SH-SY5Y (cell line): Measurements from ENCODE around the gene SGTA.

Experiments used
- GATA2 ChIP-seq: IDR thresholded peaks from 2 replicates; pipeline ENCODE4 v1.6.1; 2011; ENCODE audit warnings: mild to moderate bottlenecking, low read depth, low read length
- GATA3 ChIP-seq: IDR thresholded peaks from 2 replicates; pipeline ENCODE4 v1.6.1; 2011; ENCODE audit warnings: low read depth, mild to moderate bottlenecking, low read length, moderate library complexity

The SGTA gene

DNA sequence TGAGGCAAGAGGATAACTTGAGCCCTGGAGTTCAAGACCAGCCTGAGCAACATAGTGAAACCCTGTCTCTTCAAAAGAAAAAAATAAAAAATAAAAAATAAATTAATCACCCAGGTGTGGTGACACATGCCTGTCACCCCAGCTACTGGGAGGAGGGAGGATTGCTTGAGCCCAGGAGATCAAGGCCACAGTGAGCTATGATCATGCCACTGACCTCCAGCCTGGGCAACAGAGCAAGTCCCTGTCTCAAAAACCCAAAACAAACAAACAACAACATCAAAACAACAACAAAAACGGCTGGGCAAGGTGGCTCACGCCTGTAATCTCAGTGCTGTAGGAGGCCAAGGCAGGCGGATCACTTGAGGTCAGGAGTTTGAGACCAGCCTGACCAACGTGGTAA is 39.0 kb downstream of the SGTA start:
- no peak for TF ChIP-seq GATA3
- TF ChIP-seq GATA2: no peak

DNA sequence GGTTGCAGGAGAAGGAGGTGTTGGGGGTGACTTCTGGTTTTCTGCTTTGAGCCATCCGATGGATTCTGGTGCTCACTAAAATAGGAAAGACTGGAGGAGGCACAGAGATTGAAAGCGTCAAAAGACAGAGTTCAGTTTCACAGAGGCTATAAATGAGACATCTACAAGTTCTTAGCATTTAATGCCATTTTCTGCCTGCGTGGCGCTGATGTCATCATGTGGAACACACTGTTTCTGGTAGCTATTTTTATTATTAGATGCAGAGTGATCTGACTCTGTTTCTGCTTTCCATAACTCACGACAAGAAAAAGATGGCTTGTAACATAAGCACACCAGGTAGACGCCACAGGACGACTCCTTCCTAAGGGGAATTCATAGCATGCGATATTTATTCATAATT is 40.0 kb downstream of the SGTA start:
- TF ChIP-seq GATA3: no peak
- TF ChIP-seq GATA2: no peak

DNA sequence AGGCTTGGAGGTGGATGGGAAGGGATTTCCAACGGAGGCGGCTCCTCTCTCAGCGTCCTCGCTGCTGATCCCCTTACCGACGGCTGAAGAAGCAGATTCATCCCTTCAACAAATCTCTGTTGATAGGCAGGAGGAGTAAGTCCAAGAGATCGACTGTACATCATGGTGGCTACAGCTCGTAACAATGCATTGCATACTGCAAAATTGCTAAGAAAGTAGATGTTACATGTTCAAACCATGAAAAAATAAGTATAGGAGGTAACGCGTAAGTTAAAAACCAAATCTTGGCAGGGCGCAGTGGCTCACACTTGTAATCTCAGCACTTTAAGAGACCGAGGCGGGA is 42.8 kb downstream of the SGTA start:
- no peak for TF ChIP-seq GATA2
- no peak for TF ChIP-seq GATA3

DNA sequence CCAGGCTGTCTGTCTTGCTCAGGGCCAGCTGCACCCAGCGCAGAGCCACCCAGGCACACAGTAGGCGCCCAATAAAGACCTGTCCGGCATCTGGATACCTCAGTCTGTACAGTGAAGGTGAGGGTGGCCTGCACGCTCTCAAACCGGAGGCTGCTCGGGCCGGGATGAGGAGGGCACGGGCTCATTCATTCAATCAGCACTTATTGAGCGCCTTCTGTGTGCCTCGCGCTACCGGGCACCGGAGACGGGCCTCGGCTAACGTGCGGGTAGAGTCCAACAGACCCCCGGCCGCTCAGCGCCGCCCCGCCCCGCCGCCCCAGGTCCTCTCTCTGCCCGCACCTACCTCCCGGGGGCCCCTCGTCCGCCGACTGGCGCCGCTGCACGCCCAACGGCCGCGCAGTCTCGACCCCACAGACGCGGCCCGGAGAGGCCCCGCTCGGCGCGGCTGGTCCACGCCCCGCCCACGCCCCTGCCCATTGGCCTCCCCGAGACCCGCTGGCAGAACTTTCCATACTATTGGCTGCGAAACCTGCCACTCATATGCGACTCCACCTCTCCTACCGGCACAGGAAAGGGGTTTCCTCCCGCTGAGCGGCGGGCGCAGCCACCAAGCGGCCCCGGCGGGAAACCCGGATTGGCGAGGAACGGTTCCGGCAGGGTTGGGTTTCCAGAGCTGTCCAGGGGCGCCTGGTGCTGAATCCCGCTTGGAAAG is 43.3 kb downstream of the SGTA start, which contains the start of gene SLC39A3:
TSS of gene SLC39A3 (minus strand) at position 416 of the 712 bp plus-strand sequence. CDS start 2,760 bp downstream, outside the sequence.
- TF ChIP-seq GATA3 (no peak), GATA2 (no peak)

GRCh38 chr19:2736550-2737190 is 46.4 kb downstream of the SGTA start:
- TF ChIP-seq GATA3 (no peak), GATA2 (no peak)

GRCh38 chr19:2735374-2735773 is 47.7 kb downstream of the SGTA start:
- TF ChIP-seq GATA2 (no peak), GATA3 (no peak)

- TF ChIP-seq GATA2: no peak
- TF ChIP-seq GATA3: no peak
Observed at GRCh38 chr19:2734589-2735288, 48.3 kb downstream of the SGTA start.

GRCh38 chr19:2733930-2734588 is 49.0 kb downstream of the SGTA start:
- TF ChIP-seq GATA2 (no peak), GATA3 (no peak)

- TF ChIP-seq GATA3 (no peak), GATA2 (no peak)
Observed at GRCh38 chr19:2732883-2733282, 50.2 kb downstream of the SGTA start.

DNA sequence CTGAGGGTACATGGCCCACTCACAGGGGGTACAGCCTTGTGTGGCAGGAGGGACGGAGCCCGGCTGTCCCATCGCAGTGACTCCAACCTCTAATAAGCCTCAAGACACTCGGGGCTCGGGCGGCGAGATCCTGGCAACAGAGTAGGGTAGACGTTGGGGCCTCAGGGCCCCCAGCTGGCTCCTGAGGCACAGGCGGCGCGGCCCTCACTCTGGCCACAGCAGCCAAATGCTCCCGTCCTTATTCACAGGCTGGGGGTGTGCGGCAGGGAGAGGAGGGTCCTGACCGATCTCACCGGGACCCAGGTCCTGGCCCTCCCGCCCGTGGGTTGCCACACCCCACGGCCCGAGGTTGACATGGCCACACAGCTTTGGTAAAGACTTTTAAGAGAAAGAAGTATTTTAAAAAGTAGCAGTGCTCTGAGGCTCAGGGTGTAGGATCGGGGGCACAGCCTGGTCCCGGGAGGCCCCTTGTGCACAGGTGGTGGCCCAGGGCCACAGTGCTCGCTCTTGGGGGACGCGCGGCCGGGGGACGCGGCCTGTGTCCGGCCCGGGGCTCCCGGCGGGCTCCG is 50.8 kb downstream of the SGTA start:
- TF ChIP-seq GATA3 (no peak), GATA2 (no peak)

DNA sequence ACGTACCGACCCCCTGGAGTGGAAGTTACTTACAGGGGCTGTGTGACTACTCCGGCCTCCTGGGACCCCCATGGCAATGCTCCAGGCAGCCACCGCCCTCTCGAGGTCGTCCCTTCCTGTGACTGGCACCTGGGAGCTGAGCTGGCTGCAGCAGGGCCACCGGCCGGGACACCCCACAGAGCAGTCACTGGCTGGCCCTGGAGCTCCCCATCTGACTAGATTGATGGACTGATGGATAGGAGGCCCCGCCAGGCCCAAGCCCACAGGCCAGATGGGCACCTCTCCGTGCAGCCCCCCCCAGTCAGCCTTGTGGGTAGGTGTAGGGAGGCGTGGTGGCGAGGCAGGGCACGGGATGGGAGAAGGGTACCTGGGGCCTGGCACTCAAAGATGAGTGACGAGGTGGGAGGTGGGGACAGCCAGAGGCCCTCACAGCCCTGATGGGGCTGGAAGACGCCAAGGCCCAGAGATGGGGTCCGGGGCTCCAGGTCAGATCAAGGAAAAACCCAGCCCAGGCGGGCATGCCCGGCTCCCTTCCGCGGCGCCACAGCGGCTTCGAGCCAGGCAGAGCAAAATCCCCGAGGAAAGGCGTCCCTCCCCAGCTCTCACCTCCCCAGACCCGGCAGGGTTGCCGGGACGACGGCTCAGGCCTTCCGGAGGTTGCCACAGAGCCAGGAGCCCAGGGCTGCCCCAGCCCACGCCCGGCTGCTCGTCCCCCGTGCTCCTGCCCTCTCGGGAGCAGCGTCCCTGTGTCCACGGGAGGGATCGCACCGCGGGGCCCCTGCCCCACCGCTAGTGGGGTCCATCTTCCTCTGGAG is 51.7 kb downstream of the SGTA start:
- TF ChIP-seq GATA3 (no peak), GATA2 (no peak)

DNA sequence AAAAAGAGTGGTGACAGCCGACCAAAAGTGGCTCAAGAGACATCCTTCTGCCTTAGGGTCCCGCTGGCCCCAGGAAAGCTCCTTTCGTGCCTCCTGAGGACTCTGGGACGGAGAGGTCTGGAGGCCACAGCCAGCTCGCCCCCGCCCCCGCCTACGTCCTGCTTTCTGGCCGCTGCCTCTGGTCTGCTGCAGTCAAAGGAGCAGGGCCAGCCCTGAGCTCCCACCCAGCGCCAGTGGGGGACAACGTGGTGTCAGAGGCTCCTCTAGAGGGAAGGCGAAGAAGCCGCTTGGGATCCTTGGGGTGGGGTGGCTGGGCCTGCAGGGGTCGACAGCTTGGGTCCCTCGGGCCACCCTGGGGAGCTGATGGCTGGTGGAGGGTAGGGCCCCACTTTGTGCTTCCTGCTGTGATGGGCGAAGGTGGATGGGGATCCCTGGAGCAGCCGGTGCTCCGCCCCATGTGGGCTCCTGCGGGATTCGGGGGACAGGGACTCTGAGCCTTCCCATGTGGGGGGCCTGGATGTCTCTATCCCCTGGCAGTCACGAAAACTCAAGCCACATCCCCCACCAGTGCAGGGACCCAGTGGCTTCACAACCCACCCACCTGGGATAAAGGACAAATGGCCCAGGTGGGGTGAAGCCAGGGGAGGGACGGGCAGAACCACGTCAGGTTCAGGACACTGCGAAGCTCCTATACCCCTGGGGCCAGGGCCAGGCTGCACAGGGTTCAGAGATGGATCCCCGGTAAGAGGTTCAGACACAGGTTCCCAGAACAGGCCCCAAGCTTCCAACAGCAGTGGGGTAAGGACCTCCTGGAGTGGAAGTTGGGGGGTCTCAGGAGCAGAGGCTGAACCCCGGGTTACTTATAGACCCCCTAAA is 52.9 kb downstream of the SGTA start:
- TF ChIP-seq GATA3 (no peak), GATA2 (no peak)

DNA sequence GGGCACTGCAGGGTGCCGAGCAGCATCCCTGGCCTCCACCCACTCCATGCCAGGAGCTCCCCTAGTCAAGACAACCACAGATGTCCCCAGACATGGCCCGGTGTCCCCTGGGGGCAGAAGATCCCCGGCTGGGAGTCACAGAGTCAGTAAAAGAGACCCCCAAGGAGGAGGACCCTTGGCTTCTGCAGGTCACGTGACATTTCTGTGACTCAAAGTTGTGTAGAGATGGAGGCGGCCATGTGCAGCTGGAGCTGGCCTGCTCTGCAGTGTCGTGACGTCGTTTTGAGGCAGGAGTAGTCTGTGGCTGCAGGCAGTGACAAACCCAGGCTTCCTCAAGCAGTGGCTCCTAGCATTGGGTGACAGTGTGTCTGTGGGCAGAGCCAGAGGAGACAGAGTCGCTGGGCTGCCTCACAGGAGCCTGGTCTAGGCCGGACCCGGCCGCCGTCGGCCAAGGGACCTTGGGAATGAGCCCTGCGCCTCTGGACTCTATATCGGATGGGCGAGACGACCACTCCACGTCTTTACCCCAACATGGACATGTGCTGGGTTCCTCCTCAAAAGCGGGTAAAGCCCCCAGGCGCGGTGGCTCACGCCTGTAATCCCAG is 54.2 kb downstream of the SGTA start:
- no peak for TF ChIP-seq GATA2
- no peak for TF ChIP-seq GATA3
